ENCODE results near the gene PRLR. TPM values are rescaled to one million over a fixed set of nuclear protein-coding genes. Genes with fewer than 3 reads are reported as not detected.

PRLR gene
- total and polyA plus RNA-seq, 10 of the 15 experiments (the other 5 are each of a cell fraction or from before 2014, with no cell fraction given) = 0.03 to 8.1 (median 0.20) TPM

DNA sequence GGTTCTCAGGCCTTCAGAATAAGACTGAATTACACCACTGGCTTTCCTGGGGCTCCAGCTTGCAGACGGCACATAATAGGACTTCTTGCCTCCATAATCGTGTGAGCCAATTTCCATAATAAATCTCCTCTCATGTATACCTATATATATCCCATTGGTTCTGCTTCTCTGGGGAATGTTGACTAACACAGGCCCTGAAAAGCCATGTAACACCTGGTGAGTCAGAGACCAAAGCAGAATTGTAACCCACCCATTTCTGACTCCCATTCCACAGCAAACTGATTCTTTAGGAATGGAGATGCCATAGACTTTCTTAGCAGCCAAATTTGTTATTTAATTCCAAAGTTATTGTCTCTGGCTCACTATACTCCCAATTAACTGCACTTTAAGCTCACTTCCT lies 97.1 kb downstream of the PRLR start (continued):
- TF ChIP-seq, protein P1, sequence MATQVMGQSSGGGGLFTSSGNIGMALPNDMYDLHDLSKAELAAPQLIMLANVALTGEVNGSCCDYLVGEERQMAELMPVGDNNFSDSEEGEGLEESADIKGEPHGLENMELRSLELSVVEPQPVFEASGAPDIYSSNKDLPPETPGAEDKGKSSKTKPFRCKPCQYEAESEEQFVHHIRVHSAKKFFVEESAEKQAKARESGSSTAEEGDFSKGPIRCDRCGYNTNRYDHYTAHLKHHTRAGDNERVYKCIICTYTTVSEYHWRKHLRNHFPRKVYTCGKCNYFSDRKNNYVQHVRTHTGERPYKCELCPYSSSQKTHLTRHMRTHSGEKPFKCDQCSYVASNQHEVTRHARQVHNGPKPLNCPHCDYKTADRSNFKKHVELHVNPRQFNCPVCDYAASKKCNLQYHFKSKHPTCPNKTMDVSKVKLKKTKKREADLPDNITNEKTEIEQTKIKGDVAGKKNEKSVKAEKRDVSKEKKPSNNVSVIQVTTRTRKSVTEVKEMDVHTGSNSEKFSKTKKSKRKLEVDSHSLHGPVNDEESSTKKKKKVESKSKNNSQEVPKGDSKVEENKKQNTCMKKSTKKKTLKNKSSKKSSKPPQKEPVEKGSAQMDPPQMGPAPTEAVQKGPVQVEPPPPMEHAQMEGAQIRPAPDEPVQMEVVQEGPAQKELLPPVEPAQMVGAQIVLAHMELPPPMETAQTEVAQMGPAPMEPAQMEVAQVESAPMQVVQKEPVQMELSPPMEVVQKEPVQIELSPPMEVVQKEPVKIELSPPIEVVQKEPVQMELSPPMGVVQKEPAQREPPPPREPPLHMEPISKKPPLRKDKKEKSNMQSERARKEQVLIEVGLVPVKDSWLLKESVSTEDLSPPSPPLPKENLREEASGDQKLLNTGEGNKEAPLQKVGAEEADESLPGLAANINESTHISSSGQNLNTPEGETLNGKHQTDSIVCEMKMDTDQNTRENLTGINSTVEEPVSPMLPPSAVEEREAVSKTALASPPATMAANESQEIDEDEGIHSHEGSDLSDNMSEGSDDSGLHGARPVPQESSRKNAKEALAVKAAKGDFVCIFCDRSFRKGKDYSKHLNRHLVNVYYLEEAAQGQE (IDR thresholded peaks at IDR 0.05; ENCODE audit: low read depth, low read length) = no peak
- TF ChIP-seq ESRRA (IDR thresholded peaks at IDR 0.05; ENCODE audit: low read length) = no peak

DNA sequence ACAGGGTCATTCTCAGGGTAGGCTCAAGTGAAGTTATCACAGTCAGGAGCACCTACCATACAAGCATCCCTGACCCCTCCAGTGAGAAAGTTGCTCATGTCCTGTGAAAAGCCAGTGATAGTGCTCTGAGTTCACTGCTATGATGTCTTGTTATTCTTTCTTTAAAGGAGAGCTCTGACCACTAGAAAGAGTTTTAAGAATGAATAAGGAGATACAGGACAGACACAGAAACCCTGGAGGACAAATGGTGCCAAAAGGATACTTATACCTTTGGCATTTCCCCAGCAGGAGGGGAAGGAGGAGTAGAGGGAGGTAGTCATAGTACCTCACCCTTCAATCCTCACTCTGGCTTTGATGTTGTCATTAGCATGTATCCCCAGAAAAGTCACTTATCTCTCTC lies 98.6 kb downstream of the PRLR start:
- POLR2A ChIA-PET = no interaction called here
- H3K27ac ChIP-seq (ENCODE audit: control insufficient read depth, insufficient read depth) = no peak overlapping the region
- intact Hi-C loops (cut with micrococcal nuclease; ENCODE audit: unreplicated experiment) = no loop called here
- no peaks in the 10 kb centered on the region; a peak in 1 of 4 replicates for H3K36me3 ChIP-seq (ENCODE audit: control insufficient read depth in 2 of 2, insufficient read depth in 2 of 2, low read length in 1 of 2)
- FAIRE-seq = no peak
- no peak for ATAC-seq
- BruUV-seq (replicated peaks) = no TSS peak
- no peak for DNase-seq (ENCODE audit: low read depth, low spot score)
- no peak overlapping the region for H3K4me2 ChIP-seq (ENCODE audit: control insufficient read depth, insufficient read depth)
- H2AFZ ChIP-seq (ENCODE audit: control insufficient read depth, low read depth, low read length) = no peak overlapping the region
- no peaks in the 10 kb centered on the region for H3K9me3 ChIP-seq (replicated peaks; ENCODE audit: control insufficient read depth, insufficient read depth, low read length)
- CTCF ChIA-PET = no interaction called here
- TF ChIP-seq MXI1 (IDR thresholded peaks at IDR 0.05; ENCODE audit: low read depth, low read length) (no peak), NFIC (IDR thresholded peaks at IDR 0.05; ENCODE audit: low read depth, low read length) (no peak), NFXL1 (IDR thresholded peaks at IDR 0.05; ENCODE audit: borderline replicate concordance) (no peak), SP1 (IDR thresholded peaks at IDR 0.05; ENCODE audit: low read depth, low read length) (no peak), HCFC1 (IDR thresholded peaks at IDR 0.05; ENCODE audit: low read length) (no peak), WRNIP1 (IDR thresholded peaks at IDR 0.05; ENCODE audit: borderline replicate concordance, low read depth, low read length) (no peak)
- TF ChIP-seq, protein P2, sequence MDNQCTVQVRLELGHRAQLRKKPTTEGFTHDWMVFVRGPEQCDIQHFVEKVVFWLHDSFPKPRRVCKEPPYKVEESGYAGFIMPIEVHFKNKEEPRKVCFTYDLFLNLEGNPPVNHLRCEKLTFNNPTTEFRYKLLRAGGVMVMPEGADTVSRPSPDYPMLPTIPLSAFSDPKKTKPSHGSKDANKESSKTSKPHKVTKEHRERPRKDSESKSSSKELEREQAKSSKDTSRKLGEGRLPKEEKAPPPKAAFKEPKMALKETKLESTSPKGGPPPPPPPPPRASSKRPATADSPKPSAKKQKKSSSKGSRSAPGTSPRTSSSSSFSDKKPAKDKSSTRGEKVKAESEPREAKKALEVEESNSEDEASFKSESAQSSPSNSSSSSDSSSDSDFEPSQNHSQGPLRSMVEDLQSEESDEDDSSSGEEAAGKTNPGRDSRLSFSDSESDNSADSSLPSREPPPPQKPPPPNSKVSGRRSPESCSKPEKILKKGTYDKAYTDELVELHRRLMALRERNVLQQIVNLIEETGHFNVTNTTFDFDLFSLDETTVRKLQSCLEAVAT (IDR thresholded peaks at IDR 0.05) = no peak
- in situ Hi-C loops (cut with MboI) = no loop called here
- H3K27me3 ChIP-seq (replicated peaks in 1 of 2; ENCODE audit: control insufficient read depth in 2 of 2, insufficient read depth in 2 of 2, low read length in 1 of 2) = no peaks in the 10 kb centered on the region
- no peak overlapping the region for H3K9ac ChIP-seq (ENCODE audit: control insufficient read depth, insufficient read depth, low read length)
- SMC1A ChIA-PET (ENCODE audit: uncharacterized antibody, unreplicated experiment) = interaction anchor here (1.2 kb wide), 1 partner anchor 32 kb away, joined by 4 read pairs; no protein-coding TSS in a partner anchor
- H3K4me3 ChIP-seq = no peak overlapping the region
- H3K4me1 ChIP-seq (ENCODE audit: control insufficient read depth, insufficient read depth, low read length) = no peaks in the 10 kb centered on the region
- H3K79me2 ChIP-seq (ENCODE audit: control insufficient read depth, insufficient read depth, low read length) = no peaks in the 10 kb centered on the region
- no peaks in the 10 kb centered on the region for H4K20me1 ChIP-seq (ENCODE audit: control insufficient read depth, insufficient read depth)
- RAD21 ChIA-PET (ENCODE audit: unreplicated experiment) = no interaction called here
